MM.1S (cell line): ENCODE results near the gene HIF1AN.

ENCODE experiments used
- CTCF ChIP-seq: fragments of 300-600 bp; sonication (generic); IDR thresholded peaks from 2 replicates; pipeline ENCODE4 v1.5.1; 2016; ENCODE audit warnings: antibody characterized with exemption, low read length, mixed read lengths
- EZH2 ChIP-seq: fragments of 300-600 bp; sonication (generic); optimal IDR thresholded peaks from 2 replicates; pipeline ENCODE3; 2017; ENCODE audit warnings: low read depth, mild to moderate bottlenecking, antibody characterized with exemption, low read length, mixed read lengths
- EZH2phosphoT487 ChIP-seq: fragments of 300-600 bp; sonication (generic); IDR thresholded peaks from 2 replicates; pipeline ENCODE4 v1.6.1; 2018; ENCODE audit warnings: antibody characterized with exemption, low read length

- TF ChIP-seq EZH2 (no peak), CTCF (no peak), EZH2phosphoT487 (no peak)
These were observed 19.2 kb downstream of the HIF1AN start for GRCh38 chr10:100554902-100555301.
